ENCODE data around the gene EN2. TPM values are rescaled to one million over a fixed set of nuclear protein-coding genes. Genes with fewer than 3 reads are reported as not detected.

Gene EN2
- polyA plus RNA-seq, 1 donor, result not detected

- H3K27me3 ChIP-seq (ENCODE audit: control insufficient read depth, insufficient read depth, low read length), result peaks cover 58% of the 10 kb centered on the region
- WGBS (ENCODE audit: insufficient coverage, low lambda C conversion rate), result no CpG with 5 or more reads among the region's 20 CpGs
- no peak for DNase-seq
Observed at GRCh38 chr7:155426543-155427410, 31.2 kb upstream of the EN2 start.

GRCh38 chr7:155427411-155428038 is 30.4 kb upstream of the EN2 start:
- Histone ChIP-seq H3K4me1 (ENCODE audit: control insufficient read depth, insufficient read depth, low read length) (no peaks in the 10 kb centered on the region), H3K9me3 (ENCODE audit: control insufficient read depth, low read depth, low read length) (no peaks in the 10 kb centered on the region), H3K36me3 (ENCODE audit: control insufficient read depth, insufficient read depth, low read length) (no peaks in the 10 kb centered on the region), H3K27me3 (ENCODE audit: control insufficient read depth, insufficient read depth, low read length) (peaks cover 63% of the 10 kb centered on the region), H3K4me3 (ENCODE audit: low read length) (no peak overlapping the region), H3K27ac (ENCODE audit: low read length) (no peak overlapping the region)
- WGBS (ENCODE audit: insufficient coverage, low lambda C conversion rate), result no CpG with 5 or more reads among the region's 20 CpGs
- no peak for DNase-seq

More at GRCh38 chr7:155426543-155427410, 31.2 kb upstream of the EN2 start:
- Histone ChIP-seq H3K4me3 (ENCODE audit: low read length) (no peak overlapping the region), H3K27ac (ENCODE audit: low read length) (no peak overlapping the region), H3K9me3 (ENCODE audit: control insufficient read depth, low read depth, low read length) (no peaks in the 10 kb centered on the region), H3K4me1 (ENCODE audit: control insufficient read depth, insufficient read depth, low read length) (no peaks in the 10 kb centered on the region), H3K36me3 (ENCODE audit: control insufficient read depth, insufficient read depth, low read length) (no peaks in the 10 kb centered on the region)

- Histone ChIP-seq H3K36me3 (ENCODE audit: control insufficient read depth, insufficient read depth, low read length) (no peaks in the 10 kb centered on the region), H3K4me3 (ENCODE audit: low read length) (no peak overlapping the region), H3K27me3 (ENCODE audit: control insufficient read depth, insufficient read depth, low read length) (peaks cover 63% of the 10 kb centered on the region), H3K27ac (ENCODE audit: low read length) (no peak overlapping the region), H3K9me3 (ENCODE audit: control insufficient read depth, low read depth, low read length) (no peaks in the 10 kb centered on the region), H3K4me1 (ENCODE audit: control insufficient read depth, insufficient read depth, low read length) (no peaks in the 10 kb centered on the region)
- WGBS (ENCODE audit: insufficient coverage, low lambda C conversion rate), result no CpG with 5 or more reads among the region's 14 CpGs
- DNase-seq, result no peak
Observed at GRCh38 chr7:155428171-155428834, 29.6 kb upstream of the EN2 start.

GRCh38 chr7:155429651-155430050 is 28.3 kb upstream of the EN2 start:
- DNase-seq, result no peak
- WGBS (ENCODE audit: insufficient coverage, low lambda C conversion rate), result no CpG with 5 or more reads among the region's 6 CpGs
- no peaks in the 10 kb centered on the region for H3K36me3 ChIP-seq (ENCODE audit: control insufficient read depth, insufficient read depth, low read length)
- peaks cover 63% of the 10 kb centered on the region for H3K27me3 ChIP-seq (ENCODE audit: control insufficient read depth, insufficient read depth, low read length)
- no peaks in the 10 kb centered on the region for H3K4me1 ChIP-seq (ENCODE audit: control insufficient read depth, insufficient read depth, low read length)
- H3K27ac ChIP-seq (ENCODE audit: low read length), result no peak overlapping the region
- H3K4me3 ChIP-seq (ENCODE audit: low read length), result no peak overlapping the region
- no peaks in the 10 kb centered on the region for H3K9me3 ChIP-seq (ENCODE audit: control insufficient read depth, low read depth, low read length)

- Histone ChIP-seq H3K27me3 (ENCODE audit: control insufficient read depth, insufficient read depth, low read length) (peaks cover 59% of the 10 kb centered on the region), H3K4me3 (ENCODE audit: low read length) (no peak overlapping the region), H3K27ac (ENCODE audit: low read length) (no peak overlapping the region), H3K36me3 (ENCODE audit: control insufficient read depth, insufficient read depth, low read length) (no peaks in the 10 kb centered on the region), H3K9me3 (ENCODE audit: control insufficient read depth, low read depth, low read length) (no peaks in the 10 kb centered on the region), H3K4me1 (ENCODE audit: control insufficient read depth, insufficient read depth, low read length) (no peaks in the 10 kb centered on the region)
- no CpG with 5 or more reads among the region's 10 CpGs for WGBS (ENCODE audit: insufficient coverage, low lambda C conversion rate)
- no peak for DNase-seq
Observed at GRCh38 chr7:155430606-155431005, 27.3 kb upstream of the EN2 start.

- H3K36me3 ChIP-seq (ENCODE audit: control insufficient read depth, insufficient read depth, low read length), result no peaks in the 10 kb centered on the region
- H3K4me1 ChIP-seq (ENCODE audit: control insufficient read depth, insufficient read depth, low read length), result no peaks in the 10 kb centered on the region
- no peak overlapping the region for H3K4me3 ChIP-seq (ENCODE audit: low read length)
- no peak overlapping the region for H3K27ac ChIP-seq (ENCODE audit: low read length)
- no peaks in the 10 kb centered on the region for H3K9me3 ChIP-seq (ENCODE audit: control insufficient read depth, low read depth, low read length)
- no CpG with 5 or more reads among the region's 12 CpGs for WGBS (ENCODE audit: insufficient coverage, low lambda C conversion rate)
- DNase-seq, result no peak
- H3K27me3 ChIP-seq (ENCODE audit: control insufficient read depth, insufficient read depth, low read length), result peaks cover 59% of the 10 kb centered on the region
Observed at GRCh38 chr7:155431231-155431630, 26.7 kb upstream of the EN2 start.

- no peak overlapping the region for H3K4me3 ChIP-seq (ENCODE audit: low read length)
- no peaks in the 10 kb centered on the region for H3K9me3 ChIP-seq (ENCODE audit: control insufficient read depth, low read depth, low read length)
- no CpG with 5 or more reads among the region's 14 CpGs for WGBS (ENCODE audit: insufficient coverage, low lambda C conversion rate)
- no peak for DNase-seq
- H3K27ac ChIP-seq (ENCODE audit: low read length), result no peak overlapping the region
- no peaks in the 10 kb centered on the region for H3K4me1 ChIP-seq (ENCODE audit: control insufficient read depth, insufficient read depth, low read length)
- H3K36me3 ChIP-seq (ENCODE audit: control insufficient read depth, insufficient read depth, low read length), result no peaks in the 10 kb centered on the region
- peaks cover 60% of the 10 kb centered on the region for H3K27me3 ChIP-seq (ENCODE audit: control insufficient read depth, insufficient read depth, low read length)
Observed at GRCh38 chr7:155431711-155432110, 26.2 kb upstream of the EN2 start.

- H3K27ac ChIP-seq (ENCODE audit: low read length), result no peak overlapping the region
- no CpG with 5 or more reads among the region's 3 CpGs for WGBS (ENCODE audit: insufficient coverage, low lambda C conversion rate)
- H3K4me3 ChIP-seq (ENCODE audit: low read length), result no peak overlapping the region
- peaks cover 66% of the 10 kb centered on the region for H3K27me3 ChIP-seq (ENCODE audit: control insufficient read depth, insufficient read depth, low read length)
- H3K9me3 ChIP-seq (ENCODE audit: control insufficient read depth, low read depth, low read length), result no peaks in the 10 kb centered on the region
- no peaks in the 10 kb centered on the region for H3K36me3 ChIP-seq (ENCODE audit: control insufficient read depth, insufficient read depth, low read length)
- DNase-seq, result no peak
- H3K4me1 ChIP-seq (ENCODE audit: control insufficient read depth, insufficient read depth, low read length), result no peaks in the 10 kb centered on the region
Observed at GRCh38 chr7:155435110-155435509, 22.8 kb upstream of the EN2 start.

- DNase-seq, result no peak
- no peaks in the 10 kb centered on the region for H3K4me1 ChIP-seq (ENCODE audit: control insufficient read depth, insufficient read depth, low read length)
- H3K4me3 ChIP-seq (ENCODE audit: low read length), result no peak overlapping the region
- no CpG with 5 or more reads among the region's 4 CpGs for WGBS (ENCODE audit: insufficient coverage, low lambda C conversion rate)
- no peaks in the 10 kb centered on the region for H3K36me3 ChIP-seq (ENCODE audit: control insufficient read depth, insufficient read depth, low read length)
- H3K9me3 ChIP-seq (ENCODE audit: control insufficient read depth, low read depth, low read length), result no peaks in the 10 kb centered on the region
- no peak overlapping the region for H3K27ac ChIP-seq (ENCODE audit: low read length)
- peaks cover 70% of the 10 kb centered on the region for H3K27me3 ChIP-seq (ENCODE audit: control insufficient read depth, insufficient read depth, low read length)
Observed at GRCh38 chr7:155437836-155438235, 20.1 kb upstream of the EN2 start.

- Histone ChIP-seq H3K27me3 (ENCODE audit: control insufficient read depth, insufficient read depth, low read length) (peaks cover 76% of the 10 kb centered on the region), H3K27ac (ENCODE audit: low read length) (no peak overlapping the region), H3K4me3 (ENCODE audit: low read length) (no peak overlapping the region), H3K36me3 (ENCODE audit: control insufficient read depth, insufficient read depth, low read length) (no peaks in the 10 kb centered on the region), H3K9me3 (ENCODE audit: control insufficient read depth, low read depth, low read length) (no peaks in the 10 kb centered on the region), H3K4me1 (ENCODE audit: control insufficient read depth, insufficient read depth, low read length) (no peaks in the 10 kb centered on the region)
- no peak for DNase-seq
- no CpG with 5 or more reads among the region's 7 CpGs for WGBS (ENCODE audit: insufficient coverage, low lambda C conversion rate)
Observed at GRCh38 chr7:155438777-155439176, 19.2 kb upstream of the EN2 start.
